GM10847 (cell line): ENCODE measurements around the gene ADH6.

Experiments used
- POLR2A ChIP-seq: IDR thresholded peaks from 2 replicates; pipeline ENCODE4 v1.6.1; 2011; ENCODE audit not compliant: insufficient read length; ENCODE audit errors: extremely low read depth

The ADH6 gene

GRCh38 chr4:99202536-99202935, 16.5 kb downstream of the ADH6 start:
- no peak for TF ChIP-seq POLR2A

- TF ChIP-seq POLR2A, result no peak
Measured at GRCh38 chr4:99202094-99202493, 17.0 kb downstream of the ADH6 start.

DNA sequence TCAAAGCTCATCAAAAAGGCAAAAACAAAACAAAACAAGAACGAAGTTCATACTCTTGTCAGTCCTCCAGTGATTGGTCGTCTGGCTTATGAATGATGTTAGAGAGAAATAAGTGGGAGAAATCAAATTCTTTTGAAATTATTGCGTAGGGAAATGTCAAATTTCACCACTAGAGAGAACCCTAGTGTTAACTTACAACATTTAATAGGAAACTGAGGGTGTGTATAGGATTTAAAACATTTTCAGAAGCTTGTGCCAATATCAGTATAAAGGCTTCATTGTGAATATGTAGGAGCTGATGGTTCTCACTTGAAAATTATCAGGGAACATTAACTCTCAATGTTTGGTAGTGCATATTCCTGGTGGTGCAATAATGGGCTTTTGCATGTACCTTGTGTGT, 17.4 kb downstream of the ADH6 start:
- no peak for TF ChIP-seq POLR2A

- TF ChIP-seq POLR2A, result no peak
Measured at GRCh38 chr4:99200138-99200537, 18.9 kb downstream of the ADH6 start.

DNA sequence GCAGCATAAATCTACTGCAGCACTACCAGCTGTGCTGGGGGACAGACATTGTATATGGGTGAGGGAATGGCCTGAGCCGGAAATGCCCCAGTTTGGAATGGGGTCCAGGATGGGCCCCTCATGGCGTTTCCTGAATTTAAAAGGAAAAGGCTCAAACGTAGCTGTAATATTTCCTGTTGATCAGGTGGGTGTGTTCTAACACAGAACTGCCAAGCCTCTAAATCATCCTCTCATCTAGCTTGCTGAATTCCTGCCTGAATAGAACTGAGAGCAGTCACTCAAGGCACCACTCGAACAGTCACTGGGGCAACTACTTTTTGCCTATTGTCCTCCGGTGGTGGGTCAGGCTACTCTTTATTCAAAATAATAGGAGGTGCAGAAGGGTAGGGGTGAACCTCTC, 28.7 kb downstream of the ADH6 start:
- no peak for TF ChIP-seq POLR2A

DNA sequence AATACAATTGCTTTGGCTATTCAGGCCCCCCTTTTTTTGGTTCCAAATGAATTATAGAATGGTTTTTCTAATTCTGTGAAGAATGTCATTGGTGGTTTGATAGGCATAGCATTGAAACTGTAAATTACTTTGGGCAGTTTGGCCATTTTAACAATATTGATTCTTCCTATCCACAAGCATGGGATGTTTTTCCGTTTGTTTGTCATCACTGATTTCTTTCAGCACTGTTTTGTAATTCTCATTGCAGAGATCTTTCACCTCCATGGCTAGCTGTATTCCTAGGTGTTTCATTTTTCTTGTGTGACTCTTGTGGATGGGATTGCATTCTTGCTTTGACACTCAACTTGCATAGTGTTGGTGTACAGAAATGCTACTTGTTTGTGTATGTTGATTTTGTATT, 33.0 kb downstream of the ADH6 start:
- no peak for TF ChIP-seq POLR2A

DNA sequence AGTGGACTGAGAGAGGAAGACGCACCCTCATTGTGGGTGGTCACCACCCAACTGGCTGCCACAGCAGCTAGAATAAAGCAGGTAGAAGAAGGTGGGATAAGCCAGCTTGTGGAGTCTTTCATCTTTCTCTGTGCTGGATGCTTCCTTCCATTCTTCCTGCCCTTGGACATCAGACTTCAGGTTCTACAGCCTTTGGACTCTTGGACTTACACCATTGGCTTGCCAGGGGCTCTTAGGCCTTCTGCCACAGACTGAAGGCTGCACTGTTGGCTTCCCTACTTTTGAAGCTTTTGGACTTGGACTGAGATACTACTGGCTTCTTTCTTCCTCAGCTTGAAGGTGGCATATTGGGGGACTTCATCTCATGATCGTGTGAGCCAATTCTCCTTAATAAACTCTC, 33.5 kb downstream of the ADH6 start:
- no peak for TF ChIP-seq POLR2A

DNA sequence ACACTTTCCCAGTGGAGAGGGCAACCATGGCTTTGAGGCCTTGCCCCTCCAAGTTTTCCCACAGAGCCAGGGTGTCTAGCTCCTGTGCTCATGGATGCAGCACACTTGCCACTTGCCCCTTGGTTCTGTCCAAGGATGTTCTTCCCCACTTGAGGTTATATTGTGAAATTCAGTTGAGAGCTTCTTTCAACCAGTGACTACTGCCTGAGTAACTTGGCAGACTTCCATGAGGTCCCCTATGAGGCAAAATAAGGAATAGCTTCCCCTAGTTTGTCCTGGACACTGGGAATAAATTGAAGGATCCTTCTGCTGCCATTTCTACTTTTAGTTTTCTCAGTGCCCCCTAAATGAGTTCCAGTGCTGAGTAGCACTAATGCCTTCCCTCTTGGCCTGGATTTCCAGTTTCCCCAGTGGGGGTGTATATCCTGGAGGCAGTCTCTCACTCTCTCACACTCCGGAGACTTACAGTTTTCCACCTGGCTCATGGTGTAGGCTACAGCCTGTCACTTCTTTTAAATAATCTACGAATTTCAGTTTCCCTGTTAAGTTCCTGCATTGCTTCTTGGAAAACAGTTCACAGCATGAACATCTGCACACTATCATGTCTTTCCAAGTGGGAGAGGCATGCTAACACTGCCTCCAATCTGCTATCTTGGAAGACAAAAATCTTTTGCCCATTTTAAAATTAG, 38.5 kb downstream of the ADH6 start:
- TF ChIP-seq POLR2A, result no peak

GRCh38 chr4:99179626-99180025, 39.4 kb downstream of the ADH6 start:
- TF ChIP-seq POLR2A, result no peak

DNA sequence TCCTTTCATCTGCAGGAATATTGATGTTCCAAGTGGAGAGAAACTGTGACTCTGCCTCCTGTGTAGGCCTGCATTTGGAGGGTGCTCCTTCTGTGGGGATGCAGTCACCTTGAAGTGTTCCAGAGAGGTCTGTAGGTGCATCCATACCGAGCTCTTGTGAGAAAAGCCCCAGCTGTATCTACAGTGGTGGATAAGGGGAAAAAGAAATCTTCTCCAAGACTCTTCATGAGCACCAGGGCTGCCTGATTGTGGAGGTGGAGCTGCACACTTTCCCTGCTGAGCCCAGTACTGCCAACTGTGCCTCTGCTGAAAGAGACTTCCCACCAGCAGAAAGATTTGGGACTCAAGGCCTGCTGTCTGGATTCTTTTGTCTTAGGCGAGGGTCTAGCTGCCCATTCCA, 39.9 kb downstream of the ADH6 start:
- no peak for TF ChIP-seq POLR2A

- TF ChIP-seq POLR2A, result no peak
Measured at GRCh38 chr4:99166544-99166943, 52.5 kb downstream of the ADH6 start.

GRCh38 chr4:99165978-99166377, 53.1 kb downstream of the ADH6 start:
- TF ChIP-seq POLR2A, result no peak

DNA sequence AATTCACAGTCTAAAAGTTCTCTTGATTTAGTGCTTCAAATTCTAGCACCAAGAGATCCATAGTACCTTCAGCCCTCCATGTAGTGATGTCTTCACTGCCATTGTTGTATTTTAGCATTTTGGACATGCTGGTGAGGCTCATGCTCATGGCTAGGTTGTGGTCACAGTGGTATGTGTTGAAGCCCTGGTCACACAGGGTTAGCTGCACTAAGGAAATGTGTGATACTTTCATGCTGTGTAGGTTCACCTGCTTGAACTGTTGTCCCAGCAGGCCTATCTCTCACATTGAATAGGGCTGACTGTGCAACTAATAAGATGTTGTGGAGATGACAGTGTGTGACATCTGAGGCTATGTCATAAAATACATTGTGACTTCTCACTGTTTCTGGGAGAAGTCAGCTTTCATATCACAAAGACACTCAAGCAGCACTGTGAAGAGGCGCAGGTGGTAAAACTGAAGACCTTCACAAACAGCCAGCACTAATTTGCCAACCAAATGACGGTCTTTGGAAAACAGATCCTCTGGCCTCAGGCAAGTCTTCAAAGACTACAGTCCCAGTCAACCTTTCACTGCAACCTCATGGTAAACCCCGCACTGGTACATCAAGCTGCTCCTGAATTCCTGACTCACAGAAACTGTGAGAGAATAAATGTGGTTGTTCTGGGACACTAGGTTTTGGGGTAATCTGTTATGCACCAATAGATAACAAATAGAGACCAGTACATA, 57.5 kb downstream of the ADH6 start:
- no peak for TF ChIP-seq POLR2A

DNA sequence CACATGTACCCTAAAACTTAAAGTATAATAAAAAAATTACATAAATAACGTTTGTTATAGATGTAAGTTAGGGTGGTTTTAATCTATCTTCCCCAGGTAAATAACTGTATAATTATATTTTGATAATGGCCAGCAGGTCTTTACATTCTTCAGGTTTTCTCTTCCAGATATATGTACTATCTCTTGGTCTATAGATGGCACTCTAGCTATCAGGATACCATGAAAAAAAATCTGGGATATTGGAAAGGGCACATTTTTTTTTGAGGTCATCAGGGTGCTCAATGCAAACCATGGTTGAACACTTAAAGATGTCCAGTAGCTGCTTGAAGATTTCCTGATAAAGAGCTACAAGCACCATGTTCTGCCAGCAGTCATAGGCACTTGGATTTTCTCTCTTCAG, 59.3 kb downstream of the ADH6 start:
- no peak for TF ChIP-seq POLR2A

DNA sequence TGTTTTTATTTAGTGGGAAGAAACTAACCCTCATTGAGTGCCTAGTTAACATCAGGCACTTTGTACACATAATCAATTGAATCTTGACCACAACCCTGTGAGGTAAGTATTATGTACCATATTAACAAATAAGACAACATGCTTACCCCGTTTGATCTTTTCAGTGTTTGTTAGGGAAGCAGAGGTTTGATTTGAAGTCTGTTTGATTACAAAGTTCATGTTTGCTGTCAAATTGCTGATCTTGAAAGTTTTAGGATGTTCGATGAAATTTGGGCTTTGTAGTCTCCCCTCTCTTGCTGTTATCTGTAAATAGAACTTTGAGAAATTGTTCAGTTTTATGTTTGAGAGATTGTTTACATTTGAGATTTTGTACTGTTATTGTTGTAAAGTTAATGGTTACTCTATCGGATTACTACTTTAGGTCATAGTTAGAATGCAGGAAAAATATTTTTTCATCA, 61.5 kb downstream of the ADH6 start:
- TF ChIP-seq POLR2A, result no peak

DNA sequence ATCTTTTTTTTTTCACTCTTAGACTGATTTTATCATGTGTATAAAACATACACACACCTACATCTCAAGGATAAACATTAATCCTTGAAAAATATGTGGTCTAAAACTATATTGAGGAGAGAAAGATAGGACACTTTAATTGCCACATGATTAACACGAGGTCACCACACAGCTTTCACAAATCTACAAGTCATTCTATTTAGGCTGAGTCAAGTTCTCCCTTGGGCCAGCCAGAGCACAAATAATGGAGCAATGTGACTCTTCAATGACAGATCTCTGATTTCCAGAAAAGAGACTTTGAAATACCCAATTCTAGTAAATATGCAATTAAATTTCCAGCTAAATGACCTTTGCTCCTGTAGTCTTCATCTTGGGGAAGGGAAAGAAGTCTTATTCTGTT, 62.1 kb downstream of the ADH6 start:
- no peak for TF ChIP-seq POLR2A
